T-helper 2 cell treated with Interferon-gamma antibody and Interleukin-4, amounts not matched to agents 100 ng/mL and 5 ng/mL, for 36 hours (primary cell): ENCODE results near the gene FRMPD4. TPM values are rescaled to one million over a fixed set of nuclear protein-coding genes. Genes with fewer than 3 reads are reported as not detected.

ENCODE experiments used
- intact Hi-C: fragments of 100-400 bp; cut with micrococcal nuclease; formaldehyde crosslinking; loops from one replicate; pipeline ENCODE4 v1.15.1; 2023
- total RNA-seq: library from RNA; stranded (reverse); gene quantifications from 2 replicates; pipeline ENCODE4 v1.2.3, GENCODE V29; 2022

FRMPD4 gene
- total RNA-seq, 1 donor from 2014 or later, result not detected

DNA sequence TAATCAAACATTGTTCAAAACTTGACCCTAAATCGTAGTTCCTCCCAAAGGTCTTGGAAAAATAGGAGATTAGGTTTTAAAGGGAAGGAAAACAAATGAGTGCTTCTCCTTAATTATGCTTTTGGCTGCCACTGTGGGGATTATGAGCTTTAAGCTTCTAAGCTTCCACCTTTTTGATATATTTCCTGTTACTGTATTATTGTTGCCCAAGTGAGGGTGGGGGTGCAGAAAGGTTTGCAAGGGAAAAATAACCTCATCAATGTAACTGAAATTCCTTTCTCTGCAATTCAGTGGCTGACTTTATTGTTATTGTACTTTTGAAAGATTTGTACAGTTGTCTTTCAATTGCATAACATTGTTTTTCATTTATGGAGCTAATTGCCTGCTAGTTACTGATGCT is 285.1 kb downstream of the FRMPD4 start:
- intact Hi-C loops, result no loop called here

DNA sequence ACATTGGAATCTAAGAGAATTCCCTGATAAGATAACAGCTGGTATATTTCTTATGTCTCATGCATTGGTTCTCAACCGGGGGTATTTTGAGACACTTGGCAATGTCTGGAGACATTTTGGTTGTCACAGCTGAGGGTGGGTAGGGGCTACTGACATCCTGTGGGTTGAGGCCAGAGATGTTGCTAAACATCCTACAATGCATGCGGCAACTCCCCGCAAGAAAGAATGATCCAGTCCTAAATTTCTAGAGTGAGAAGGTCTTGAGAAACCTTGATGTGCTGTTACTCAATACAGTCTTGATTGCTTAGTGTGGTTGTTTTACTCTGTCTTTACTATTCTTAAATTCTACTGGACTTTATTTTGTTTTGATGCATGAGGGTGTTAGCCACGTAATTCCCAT is 287.2 kb downstream of the FRMPD4 start:
- intact Hi-C loops, result no loop called here

DNA sequence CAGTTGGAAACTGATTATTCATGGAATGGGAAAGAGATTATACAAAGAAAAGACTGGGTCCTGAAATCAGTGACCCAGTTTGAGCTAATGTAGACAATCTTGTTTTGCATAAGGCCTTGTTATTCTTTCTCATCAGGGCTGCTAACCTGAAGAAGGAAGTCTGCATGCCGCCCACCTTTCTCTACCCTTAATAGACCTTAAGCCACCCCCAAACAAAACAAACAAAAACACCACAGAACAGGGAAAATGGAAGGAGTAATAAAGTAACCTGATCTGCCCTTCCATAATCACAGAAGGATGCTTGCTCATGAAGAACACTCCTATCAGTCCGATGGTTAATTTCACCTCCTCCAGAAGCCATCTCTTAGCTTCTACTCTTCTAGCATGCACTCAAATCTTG is 288.1 kb downstream of the FRMPD4 start:
- intact Hi-C loops, result no loop called here

DNA sequence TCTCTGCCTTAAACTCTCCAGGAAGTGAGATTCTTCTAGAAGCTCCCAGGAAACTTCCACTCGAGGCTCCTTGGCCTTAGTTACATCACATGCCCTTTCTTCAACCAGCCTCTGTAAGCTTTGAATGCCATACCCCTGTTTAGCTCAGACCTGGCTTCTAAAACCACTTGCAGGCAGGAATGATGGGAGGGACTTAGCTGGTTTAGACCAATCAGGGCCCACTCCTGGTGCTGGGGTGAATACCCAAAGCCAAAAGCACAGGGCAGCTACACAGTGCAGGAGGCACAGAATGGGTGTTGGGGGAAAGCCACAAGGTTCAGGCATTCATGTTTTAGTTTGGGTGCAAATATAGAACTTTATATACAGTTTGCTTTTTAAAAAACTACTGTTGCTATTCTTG is 296.2 kb downstream of the FRMPD4 start:
- intact Hi-C loops, result no loop called here

DNA sequence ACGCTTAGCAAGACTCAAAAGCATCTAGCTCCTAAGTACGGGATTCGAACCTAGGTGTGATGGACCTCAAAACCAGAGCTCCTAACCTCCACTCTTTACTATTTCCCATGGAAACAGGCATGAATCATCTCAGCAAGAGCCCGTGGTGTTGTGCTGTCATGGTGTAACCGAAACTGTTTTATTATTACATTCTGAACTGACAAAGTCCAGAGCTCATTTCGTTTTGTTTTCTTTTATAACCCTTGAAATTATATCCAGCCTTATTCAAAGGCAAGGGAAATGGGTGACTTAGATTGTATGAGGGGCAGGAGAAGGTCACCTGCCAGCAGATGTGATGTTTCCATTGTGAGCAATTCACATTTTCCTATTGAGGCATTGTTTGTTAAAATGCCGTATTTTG is 301.1 kb downstream of the FRMPD4 start:
- intact Hi-C loops, result loop anchor here (5.0 kb wide), 1 partner anchor 933 kb away; no protein-coding TSS in a partner anchor

DNA sequence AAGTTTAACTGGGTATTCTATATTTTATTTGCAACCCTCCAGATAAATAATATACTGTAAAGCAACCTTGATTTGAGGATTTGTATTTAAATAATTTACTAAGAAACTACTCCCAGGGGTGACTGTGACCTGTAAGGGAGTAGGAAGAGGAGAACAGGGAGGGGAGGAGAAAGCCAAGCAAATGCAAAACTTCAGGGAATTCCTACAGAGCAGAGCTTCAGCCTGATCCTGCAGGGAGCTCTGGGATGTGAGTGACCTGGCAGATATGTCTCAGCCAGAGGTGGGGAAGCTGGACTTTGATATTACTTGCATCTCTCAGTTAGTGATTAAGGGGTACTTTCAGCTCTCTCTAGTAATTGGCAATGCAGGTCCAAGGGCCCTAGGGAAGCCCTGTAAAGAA is 302.0 kb downstream of the FRMPD4 start:
- intact Hi-C loops, result no loop called here

DNA sequence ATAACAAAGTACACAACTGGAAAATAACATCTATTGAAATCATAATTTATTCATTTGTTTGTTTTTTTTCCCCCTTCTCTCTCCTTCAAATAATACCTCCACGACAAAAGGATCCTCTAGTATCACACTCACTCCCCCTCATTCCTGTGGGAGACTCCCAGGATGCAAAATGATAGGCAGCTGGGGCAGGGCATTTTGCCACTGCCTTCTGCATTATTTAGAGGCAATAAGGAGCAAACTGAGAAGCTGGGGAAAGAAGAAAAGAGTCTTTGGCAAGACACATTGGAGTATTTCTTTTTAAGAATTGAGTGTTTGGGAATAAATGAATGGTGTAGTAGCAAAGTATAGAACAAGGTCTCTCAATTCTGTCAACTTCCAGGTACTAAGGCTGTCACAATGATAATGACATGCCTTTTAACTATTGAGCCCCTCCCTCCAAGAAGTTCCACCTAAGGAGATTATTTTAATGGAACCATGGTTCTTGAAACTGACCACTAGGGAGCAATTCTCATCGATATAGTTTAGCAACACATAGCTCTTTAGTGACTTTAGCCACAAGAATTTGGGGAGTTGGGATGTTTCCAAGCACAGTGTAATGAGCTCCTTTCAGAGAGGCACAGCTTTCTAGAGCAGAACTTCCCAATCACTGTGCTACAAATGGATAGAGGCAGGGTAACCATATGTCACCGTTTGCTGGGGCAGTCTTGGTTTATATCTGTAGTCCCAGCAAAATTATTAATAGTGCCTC is 303.3 kb downstream of the FRMPD4 start:
- intact Hi-C loops, result no loop called here

DNA sequence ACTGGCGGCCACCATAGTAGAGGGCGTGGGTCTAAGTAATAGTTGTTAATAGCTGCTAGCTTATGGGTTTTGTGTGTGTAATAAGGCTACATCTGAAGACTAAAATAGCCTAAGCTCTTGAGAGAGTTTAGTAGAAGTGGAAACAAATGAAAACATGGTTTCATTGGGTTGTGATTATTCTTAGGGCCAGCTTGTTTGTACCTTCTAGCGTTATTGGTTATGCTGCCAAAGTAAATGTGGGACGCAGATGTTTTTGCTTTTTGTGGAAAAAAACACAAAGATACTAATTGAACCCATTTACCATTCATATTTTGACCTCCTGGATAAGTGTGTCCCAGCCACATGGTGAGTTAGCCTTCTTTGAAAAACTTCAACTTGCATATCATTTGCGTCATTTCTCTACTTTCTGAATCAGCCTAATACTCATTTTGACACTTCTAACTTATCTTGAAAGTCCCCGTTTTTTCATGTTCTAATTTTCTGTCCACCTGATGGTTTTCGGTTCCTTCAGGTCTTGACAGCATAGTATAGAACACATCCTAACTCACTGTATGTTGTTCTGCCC is 305.3 kb downstream of the FRMPD4 start:
- intact Hi-C loops, result no loop called here

DNA sequence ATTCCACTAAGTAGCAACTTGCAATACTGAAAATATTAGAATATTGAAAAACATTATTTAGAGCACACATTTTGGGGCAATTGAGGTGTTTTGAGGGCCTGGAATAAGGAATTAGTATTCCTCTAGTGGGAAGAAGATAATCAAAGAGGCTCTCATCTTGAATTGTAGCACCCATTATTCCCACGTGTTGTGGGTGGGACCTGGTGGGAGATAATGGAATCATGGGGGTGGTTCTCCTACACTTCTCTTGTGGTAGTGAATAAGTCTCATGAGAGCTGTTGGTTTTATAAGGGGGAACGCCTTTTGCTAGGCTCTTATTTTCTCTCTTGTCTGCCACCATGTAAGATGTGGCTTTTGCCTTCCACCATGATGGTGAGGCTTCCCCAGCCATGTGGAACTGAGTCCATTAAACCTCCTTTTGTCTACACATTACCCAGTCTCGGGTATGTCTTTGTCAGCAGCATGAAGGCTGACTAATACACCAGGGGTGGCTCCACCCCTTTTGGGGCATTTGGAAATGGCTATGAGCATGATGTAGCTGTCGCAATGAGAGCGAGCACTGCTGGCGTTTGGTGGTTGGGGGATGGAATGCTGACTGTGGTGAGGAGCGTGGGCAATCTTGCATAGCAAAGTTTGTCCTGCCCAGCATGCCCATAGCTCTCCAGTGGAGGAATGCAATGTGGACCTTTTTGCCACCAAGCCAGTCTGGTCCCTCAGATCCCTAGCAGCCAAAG is 308.2 kb downstream of the FRMPD4 start:
- intact Hi-C loops, result no loop called here

DNA sequence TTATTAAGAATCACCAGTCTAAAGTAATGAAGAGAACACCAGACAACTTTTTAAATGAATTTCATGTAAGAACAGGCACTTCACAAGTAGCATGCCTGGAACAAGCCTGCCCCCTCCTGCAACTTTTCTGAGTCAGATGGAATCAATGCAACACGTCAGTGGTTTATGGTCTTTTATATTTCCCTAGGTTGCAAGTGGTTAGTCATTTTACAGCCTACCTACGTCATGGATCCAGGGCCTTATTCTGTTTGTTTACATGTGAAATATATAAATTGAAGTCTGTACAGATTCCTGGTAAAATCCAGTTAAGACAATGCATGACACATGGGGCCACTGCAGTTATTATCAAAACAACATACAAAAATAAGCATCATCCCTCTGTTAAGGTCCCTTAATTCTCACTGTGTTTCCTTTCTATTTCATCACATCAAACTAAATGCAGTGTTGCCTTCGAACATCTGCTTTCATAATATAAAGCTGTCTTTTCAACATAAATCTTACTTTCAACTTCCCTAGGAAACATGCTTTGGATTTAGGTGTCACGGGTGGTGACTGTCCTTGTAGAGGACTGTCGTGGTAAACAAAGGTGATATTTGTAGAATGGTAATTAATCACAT is 309.3 kb downstream of the FRMPD4 start:
- intact Hi-C loops, result no loop called here

DNA sequence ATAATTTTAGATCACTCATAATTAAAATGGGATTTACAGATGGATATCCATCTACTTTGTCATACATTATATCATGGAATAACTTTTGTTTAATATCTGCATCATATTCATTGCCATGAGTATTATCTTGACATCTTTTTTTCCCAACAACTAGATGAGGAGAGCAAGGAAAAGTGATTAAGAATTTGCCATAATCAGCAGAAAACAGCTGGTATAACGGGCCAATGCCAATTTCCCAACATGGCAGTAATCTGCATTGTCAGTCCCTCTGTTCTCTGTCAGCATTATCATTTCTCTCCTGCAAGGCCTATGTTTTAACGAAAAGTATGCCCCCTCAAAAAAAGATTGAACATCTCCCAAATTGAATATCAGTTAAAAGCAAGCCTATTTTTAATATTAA is 314.0 kb downstream of the FRMPD4 start:
- intact Hi-C loops, result no loop called here

DNA sequence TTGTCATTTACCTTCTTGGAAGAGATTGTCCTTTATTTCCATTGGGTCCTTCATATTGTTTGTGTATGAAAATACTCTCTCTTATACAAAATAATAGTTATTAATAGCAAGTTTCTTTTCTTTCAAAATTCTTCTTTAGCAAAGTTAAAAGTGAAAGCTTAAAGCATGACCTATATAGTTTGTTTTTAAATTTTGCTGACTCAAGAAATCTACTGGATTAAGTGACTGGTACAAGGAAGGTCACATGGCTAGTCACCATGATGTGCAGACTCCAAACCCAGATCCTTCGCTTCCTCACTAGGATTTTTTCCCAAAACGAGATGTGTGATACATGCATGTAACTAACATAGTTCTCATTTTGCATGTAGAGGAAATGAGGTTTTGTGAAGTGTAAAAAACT is 322.7 kb downstream of the FRMPD4 start:
- intact Hi-C loops, result no loop called here

DNA sequence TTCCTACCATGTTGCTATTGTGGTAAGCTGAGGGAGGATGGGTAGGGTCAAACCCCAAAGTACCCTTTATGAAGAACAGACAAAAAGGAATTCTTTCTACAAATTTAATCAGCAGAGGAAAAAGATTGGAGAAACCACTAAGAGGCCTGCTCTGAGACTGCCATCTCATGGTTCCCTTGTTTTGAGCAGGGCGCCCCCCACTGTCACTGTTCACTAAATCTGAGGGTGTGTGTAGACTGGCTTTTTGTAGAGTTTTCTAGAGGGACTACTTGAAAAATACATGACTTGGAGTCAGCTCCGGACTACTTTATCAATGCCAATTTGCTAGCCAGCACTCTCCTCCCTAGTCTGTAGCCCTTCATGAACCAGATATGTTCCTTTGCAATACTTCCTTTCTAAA is 324.8 kb downstream of the FRMPD4 start:
- intact Hi-C loops, result no loop called here

DNA sequence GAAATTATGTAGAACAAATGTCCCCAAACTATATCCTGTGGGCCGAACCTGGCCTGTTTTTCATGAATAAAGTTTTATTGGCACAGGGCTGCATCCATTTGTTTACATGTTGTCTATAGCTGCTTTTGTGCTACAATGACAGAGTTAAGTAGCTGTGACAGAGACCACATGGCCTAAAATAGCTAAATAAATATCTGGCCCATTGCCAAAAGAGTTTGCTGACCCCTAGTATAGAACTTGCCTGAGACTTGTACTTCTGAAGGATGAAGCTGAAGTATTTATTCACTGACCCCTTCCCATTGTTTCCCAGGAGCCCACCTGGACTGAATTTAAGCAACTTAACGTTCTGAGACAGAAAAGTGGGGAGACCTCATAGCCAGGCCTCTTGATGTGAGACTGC is 325.6 kb downstream of the FRMPD4 start:
- intact Hi-C loops, result no loop called here

DNA sequence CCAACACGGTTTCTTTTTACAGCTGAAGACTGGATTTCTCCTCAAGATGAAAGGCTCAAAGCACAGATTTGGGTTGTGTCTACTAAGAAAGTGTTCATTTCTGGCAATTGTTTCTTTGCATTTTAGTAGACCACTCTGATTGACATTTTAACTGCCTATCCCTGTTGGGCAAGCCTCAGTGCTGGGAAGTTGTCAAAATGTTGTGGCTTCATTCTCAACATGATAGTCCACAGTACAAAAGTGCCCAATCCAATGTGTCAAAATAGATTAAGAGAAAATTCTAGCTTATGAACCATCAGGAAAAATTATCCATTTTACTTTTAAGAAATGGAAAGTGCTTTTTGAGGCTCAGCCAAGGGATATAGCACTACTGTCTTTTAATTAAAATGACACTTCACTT is 329.0 kb downstream of the FRMPD4 start:
- intact Hi-C loops, result no loop called here

DNA sequence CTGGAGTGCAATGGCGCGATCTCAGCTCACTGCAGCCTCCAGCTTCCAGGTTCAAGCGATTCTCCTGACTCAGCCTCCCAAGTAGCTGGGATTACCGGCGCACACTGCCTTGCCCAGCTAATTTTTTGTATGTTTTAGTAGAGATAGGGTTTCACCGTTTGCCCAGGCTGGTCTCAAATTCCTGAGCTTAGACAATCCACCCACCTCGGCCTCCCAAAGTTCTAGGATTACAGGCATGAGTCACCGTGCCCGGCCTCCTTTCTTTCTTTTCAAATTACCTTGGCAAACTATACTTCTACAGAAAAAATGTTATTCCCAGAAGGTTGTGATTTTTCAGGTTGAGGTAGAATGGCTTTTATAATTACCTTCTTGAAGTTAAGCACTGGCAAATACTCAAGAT is 331.0 kb downstream of the FRMPD4 start:
- intact Hi-C loops, result no loop called here

DNA sequence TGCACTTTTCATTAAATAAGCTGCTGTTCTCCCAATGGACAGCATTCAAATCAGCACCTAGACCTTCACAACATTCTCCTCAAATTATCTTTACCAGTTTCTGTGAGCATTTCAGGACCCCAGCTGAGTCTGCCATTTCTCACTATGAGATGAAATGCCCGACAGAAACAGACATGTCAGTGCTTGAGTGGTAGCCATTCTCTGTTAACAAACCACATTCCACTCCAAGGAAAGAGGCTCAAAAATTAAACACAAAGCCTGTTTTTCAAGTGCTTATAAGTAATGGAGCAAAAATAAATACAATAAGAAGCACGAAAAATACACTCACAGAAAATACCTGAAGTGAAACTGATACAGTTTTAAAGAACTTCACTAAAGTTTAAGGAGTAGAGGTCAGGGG is 332.8 kb downstream of the FRMPD4 start:
- intact Hi-C loops, result no loop called here

DNA sequence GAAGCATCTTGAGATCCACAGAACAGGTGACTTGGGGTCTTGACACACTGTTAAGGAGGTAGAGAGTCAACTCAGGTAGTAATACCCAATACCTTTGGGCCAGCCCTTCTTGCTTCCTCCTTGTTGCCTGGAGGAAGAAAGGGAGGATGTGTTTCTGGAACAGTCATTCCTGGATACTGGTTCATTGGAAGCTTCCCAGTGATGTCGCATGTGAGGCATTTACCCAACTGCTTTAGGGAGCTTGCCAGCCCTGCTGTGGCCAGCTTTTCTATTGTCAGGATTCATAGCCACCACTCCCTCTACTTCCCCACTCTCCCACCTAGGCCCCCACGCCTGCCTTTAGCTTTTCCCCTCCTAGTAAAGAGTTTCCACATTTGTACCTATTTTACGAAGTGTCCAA is 342.7 kb downstream of the FRMPD4 start:
- intact Hi-C loops, result no loop called here

DNA sequence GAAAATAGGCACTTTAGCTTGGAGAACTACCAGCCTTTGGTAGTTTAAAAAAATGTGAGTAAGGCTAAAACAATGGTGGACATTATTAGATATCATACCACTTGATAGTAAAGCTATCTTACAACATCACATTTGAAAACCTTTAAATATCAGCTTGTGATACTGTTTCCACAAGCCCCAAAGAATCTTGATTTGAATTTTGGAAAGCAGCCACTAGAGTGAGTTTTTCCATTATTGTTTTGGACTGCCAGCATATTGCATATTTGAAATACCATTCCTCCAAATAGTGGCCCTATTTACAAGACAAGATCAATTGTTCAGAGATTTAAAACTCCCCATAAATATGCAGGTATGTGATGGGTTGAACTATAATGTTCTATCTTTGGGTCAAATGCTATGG is 349.9 kb downstream of the FRMPD4 start:
- intact Hi-C loops, result no loop called here

DNA sequence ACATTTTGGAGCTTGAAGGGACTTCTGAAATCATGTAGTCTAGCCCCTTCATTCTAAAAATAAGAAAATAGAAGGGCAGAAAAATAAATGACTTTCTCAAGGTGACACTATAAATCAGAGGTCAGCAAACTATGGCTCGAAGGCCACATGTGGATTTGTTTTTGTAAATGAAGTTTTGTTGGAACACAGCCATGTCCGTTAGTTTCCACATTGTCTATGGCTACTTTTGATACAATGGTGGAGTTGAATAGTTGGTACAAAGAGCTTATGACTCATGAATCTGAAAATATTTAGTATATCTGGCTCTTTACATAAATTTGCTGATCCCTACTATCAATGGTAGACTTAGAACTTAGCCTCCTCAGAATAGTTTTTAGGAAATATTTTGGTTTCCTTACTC is 350.5 kb downstream of the FRMPD4 start:
- intact Hi-C loops, result no loop called here

DNA sequence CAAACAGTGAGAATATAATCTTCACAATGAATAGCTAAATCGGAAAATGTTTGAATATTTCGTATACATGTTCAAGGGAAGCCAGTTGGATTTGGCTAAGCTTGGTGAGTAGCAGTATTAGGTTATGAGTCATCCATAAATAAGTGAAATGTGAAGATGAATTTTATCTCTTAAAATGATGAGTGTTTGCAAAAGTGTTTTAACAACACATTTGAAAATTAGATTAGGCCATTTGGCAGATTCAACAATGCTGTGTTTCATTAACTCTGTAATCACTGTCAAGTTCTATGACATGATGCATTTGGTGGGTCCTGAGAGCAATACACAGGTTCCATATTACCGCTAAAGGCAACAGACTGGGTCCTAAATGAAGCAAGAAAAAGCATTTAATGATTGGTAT is 351.1 kb downstream of the FRMPD4 start:
- intact Hi-C loops, result no loop called here

DNA sequence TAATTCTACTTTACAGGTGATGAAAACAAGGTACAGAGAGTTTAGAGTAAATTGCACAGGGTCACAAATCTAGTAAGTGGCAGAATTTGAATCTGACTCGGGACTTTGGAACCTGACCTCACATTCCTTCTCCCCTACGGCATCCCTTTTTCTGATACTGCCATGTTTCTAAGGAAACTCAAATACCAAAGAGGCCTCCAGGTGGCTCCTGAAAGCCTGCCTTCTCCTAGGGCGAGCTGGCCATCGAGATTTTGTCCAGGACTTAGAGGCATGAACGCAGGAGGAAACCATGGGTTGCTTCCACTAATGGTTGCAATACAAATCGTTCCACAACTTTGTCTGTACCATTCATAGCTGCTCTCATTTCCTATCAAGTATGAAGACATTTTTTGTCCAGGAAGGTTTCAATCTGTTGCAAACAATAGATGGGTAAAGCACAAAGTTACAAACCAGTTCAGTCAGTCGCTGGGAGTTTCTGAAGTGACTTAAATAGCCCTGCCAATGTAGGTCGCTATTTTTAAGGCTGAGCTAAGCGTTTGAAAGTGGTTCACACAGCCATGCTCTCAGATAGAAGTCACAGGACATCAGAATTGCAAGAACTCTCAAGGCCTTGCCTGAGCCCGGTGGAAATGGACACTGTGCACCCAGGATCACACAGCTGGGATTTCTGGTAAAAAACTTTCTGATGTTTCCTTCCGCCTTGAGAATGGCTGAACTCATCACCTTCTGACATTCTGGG is 356.3 kb downstream of the FRMPD4 start:
- intact Hi-C loops, result no loop called here
